Stimulated activated CD8-positive, alpha-beta memory T cell treated with anti-CD3 and anti-CD28 coated beads, Interleukin-12 subunit alpha, Interleukin-12 subunit beta, amount 100 ng/mL, for 1 hour (primary cell): Measurements from ENCODE around the gene APC.
"Not testable (repeated sequence)": the region's sequence is repeated elsewhere in the genome, so short reads cannot be mapped to it uniquely, and the experiment has no call there.

Experiments used
- DNase-seq: peaks from one replicate; pipeline ENCODE4 v3.0.0-alpha.2; 2020; ENCODE audit warnings: low read depth

APC gene

GRCh38 chr5:112857866-112858265 is 120.2 kb downstream of the APC start:
- DNase-seq = no peak

- not testable (repeated sequence) for DNase-seq
These were observed 122.9 kb downstream of the APC start for GRCh38 chr5:112860571-112860928.

GRCh38 chr5:112860929-112861637 is 123.4 kb downstream of the APC start, which contains the start of gene SRP19:
TSS of gene SRP19 (plus strand) at chr5:112861287. CDS start at chr5:112861377, 90 bp downstream.
- peak; percentile 84 for DNase-seq

GRCh38 chr5:112861638-112861985 is 123.9 kb downstream of the APC start:
- no peak for DNase-seq

GRCh38 chr5:112862085-112862484 is 124.4 kb downstream of the APC start:
- no peak for DNase-seq

GRCh38 chr5:112863549-112863948 is 125.9 kb downstream of the APC start:
- no peak for DNase-seq

GRCh38 chr5:112865128-112865527 is 127.4 kb downstream of the APC start:
- DNase-seq = no peak

GRCh38 chr5:112866739-112867138 is 129.1 kb downstream of the APC start:
- DNase-seq = no peak

GRCh38 chr5:112867411-112867810 is 129.7 kb downstream of the APC start:
- no peak for DNase-seq

- DNase-seq = no peak
These were observed 132.3 kb downstream of the APC start for GRCh38 chr5:112869948-112870347.

GRCh38 chr5:112870966-112871365 is 133.3 kb downstream of the APC start:
- DNase-seq = no peak

- DNase-seq = no peak
These were observed 138.7 kb downstream of the APC start for GRCh38 chr5:112876362-112876761.

GRCh38 chr5:112878101-112878500 is 140.4 kb downstream of the APC start:
- no peak for DNase-seq

GRCh38 chr5:112878760-112879159 is 141.1 kb downstream of the APC start:
- peak; percentile 21 for DNase-seq

GRCh38 chr5:112880219-112880964 is 142.7 kb downstream of the APC start:
- no peak for DNase-seq

GRCh38 chr5:112883192-112883591 is 145.5 kb downstream of the APC start:
- no peak for DNase-seq

- DNase-seq = no peak
These were observed 147.3 kb downstream of the APC start for GRCh38 chr5:112885001-112885400.

- no peak for DNase-seq
These were observed 149.3 kb downstream of the APC start for GRCh38 chr5:112886975-112887374.

GRCh38 chr5:112892066-112892465 is 154.4 kb downstream of the APC start:
- not testable (repeated sequence) for DNase-seq

- DNase-seq = no peak
These were observed 155.1 kb downstream of the APC start for GRCh38 chr5:112892776-112893175.

GRCh38 chr5:112895682-112896081 is 158.0 kb downstream of the APC start:
- DNase-seq = no peak
